HG03565 (cell line): ENCODE measurements around the gene CEP104.

Experiments used
- ATAC-seq: cut with Tn5 transposase; IDR thresholded peaks from one replicate; pipeline ENCODE4 v1.9.1; 2021; ENCODE audit warnings: mild to moderate bottlenecking, moderate library complexity; ENCODE audit not compliant: unreplicated experiment

Gene CEP104

GRCh38 chr1:3779912-3780416 lies 77.0 kb downstream of the CEP104 start:
- ATAC-seq, result no peak

- ATAC-seq, result no peak
These were observed 77.6 kb downstream of the CEP104 start for GRCh38 chr1:3779265-3779911.

DNA sequence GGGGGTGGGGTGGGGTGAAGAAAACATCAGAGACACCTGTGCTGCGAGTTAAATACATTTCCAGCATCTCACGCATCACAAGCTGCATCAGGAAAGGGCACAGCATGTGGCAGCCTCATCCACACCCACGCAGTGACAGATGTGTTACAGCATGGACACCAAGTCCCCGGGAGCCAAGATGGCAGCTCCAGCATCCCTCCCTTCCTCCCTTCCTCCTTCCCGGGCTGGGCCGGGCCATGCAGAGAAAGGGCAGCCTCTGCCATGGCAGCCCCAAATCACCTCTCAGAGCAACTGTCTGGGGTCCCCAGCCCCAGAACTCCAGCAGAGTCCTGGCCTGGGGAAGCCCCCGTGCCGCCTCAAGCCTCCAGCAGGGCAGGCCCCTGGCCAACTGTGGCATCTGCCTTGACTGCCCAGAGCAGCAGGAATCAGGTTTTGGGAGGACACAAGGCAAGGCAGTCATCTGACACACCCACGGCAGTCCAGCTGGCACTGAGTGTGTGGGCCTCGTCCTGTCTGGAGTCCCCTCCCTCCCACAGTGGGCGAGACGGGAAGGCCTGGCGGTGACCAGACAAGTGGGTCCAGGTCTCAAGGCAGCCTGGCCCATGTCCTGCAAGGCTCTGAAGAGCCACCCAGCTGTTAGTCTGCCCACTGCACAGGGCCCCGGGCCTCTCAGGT lies 78.3 kb downstream of the CEP104 start:
- no peak for ATAC-seq

DNA sequence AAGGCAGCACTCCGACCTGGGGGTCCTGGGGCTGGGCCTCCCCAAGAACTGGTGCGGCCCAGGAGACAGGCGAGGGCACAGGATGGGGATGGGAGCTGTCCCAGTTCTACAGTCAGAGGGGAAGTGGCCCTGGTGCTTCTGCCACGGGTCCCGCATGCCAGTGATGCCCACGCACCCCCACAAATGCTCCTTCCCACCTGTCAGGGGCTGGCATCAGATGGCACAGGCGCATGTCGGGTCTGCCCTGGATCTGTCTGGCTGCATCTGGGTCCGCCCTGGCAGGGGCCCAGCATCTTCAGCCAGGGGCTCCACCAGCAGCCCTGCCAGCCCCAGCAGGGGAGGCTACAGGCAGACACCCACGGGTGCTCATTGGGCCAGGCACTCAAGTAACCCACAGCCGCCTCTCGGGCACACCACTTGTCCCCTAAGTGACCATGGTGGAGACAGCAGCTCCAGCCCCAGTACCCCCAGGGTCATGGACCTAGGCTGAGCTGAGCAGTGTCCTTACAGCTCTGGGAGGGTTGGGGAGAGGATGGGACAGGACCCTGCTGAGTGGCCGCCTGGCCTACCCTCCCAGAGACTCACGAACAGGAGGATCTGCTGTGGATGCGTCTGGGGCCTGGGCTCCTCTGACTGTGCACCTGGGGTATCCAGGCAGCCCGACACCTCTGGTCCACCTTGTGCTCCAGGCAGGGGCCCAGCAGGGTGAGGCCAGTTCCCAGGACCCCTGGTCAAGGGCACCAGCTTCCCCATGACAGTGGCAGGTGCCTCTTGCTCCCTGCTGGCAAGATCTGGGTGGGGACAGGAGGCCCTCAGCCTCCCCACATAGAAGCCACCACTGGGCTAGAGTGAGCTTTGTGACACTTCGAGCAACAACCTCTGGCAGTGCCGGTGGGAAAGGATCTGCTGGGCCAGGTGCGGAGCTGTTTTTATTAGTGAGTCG lies 79.1 kb downstream of the CEP104 start:
- ATAC-seq, result no peak

- no peak for ATAC-seq
These were observed 79.9 kb downstream of the CEP104 start for GRCh38 chr1:3777078-3777547.

GRCh38 chr1:3776231-3776961 lies 80.6 kb downstream of the CEP104 start:
- ATAC-seq, result no peak

DNA sequence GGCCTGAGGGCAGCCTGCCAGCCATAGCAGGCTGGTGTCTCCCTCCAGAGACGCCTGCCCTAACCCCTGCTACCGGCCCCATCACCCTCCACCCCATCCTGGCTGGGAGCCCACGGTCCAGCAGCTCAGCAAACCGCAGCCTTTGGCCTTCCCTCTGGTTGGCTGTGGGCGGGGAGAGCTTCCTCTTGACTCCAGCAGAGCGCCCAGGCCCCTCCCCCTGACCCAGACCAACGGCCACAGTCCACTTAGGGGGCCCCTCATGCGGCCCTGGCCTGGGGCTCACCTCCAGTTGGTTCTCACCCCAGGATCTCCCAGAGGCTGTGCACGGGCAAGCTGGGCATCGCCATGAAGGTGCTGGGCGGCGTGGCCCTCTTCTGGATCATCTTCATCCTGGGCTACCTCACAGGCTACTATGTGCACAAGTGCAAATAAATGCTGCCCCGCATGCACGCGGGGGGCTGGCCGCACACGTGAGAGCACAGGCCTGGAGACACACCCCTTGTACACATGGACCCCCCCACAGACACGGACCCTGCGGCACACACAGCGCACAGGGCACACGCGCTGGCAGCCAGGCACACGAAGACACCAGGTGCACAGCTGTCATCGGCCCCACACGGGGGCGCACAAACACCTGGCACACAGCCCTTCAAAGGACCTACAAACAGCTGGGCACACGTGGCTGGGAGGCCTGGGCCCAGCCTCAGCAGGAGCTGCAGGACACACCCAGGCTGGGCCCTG lies 81.4 kb downstream of the CEP104 start:
- no peak for ATAC-seq

DNA sequence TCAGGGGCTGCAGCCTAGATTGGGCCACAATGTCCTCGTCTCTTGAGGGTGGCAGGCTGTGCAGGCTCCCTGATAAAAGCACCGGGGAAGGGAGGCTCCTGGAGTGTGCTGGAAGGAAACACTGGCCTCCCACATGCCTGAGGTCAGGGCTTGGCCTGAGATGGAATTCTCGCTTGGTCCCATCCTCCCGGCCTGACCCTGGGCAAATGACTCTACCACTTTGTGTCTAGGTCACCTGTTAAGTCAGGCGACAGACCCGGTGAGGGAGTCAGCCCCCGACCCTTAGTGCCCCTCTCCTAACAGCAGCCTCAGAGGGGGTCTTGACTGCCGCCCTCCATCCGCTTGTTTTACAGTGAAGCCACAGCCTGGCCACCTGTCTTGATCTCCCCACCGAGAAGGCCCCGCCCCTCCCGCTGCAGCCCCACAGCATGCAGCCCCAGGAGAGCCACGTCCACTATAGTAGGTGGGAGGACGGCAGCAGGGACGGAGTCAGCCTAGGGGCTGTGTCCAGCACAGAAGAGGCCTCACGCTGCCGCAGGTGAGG lies 82.0 kb downstream of the CEP104 start:
- no peak for ATAC-seq

- no peak for ATAC-seq
These were observed 82.6 kb downstream of the CEP104 start for GRCh38 chr1:3774276-3774945.

DNA sequence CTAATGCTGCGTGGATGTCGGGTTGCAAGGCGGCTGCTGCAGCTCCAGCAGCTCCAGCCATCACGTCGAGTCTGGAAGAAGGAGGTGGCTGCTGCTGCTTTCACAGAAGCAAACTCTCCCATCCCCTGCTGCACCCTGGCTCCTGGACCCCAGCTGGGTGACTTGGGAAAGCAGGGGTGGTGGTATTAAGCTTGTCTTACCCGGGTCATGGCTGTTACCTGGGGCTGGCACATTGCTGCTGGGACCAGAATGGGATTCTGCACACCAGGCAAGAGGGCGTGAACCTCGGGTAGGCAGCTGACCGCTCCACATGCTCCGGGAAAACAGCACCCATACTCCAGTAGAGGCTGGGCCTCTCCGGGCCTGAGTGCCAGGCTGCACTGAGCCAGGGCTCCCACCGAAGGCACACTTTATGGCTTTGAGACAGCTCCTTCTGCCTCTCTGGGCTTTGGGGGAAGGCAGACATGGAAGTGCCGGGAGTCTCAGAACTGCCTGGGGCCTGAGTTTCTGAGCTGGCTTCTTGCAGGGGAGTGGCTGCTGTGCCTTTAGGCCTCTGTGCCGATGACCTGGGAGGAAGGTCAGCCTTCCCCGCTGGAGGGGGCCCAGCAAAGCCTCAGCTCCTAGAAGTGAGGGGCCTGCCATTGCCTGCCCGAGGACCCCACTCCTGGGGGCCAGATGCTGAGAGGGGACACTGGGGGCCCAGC lies 83.3 kb downstream of the CEP104 start:
- ATAC-seq, result no peak

GRCh38 chr1:3772715-3773571 lies 84.1 kb downstream of the CEP104 start, which contains the start of gene SMIM1:
SMIM1 (plus strand) TSS chr1:3772749; CDS start chr1:3775374, 2,625 bp downstream.
- peak; percentile 15 for ATAC-seq

DNA sequence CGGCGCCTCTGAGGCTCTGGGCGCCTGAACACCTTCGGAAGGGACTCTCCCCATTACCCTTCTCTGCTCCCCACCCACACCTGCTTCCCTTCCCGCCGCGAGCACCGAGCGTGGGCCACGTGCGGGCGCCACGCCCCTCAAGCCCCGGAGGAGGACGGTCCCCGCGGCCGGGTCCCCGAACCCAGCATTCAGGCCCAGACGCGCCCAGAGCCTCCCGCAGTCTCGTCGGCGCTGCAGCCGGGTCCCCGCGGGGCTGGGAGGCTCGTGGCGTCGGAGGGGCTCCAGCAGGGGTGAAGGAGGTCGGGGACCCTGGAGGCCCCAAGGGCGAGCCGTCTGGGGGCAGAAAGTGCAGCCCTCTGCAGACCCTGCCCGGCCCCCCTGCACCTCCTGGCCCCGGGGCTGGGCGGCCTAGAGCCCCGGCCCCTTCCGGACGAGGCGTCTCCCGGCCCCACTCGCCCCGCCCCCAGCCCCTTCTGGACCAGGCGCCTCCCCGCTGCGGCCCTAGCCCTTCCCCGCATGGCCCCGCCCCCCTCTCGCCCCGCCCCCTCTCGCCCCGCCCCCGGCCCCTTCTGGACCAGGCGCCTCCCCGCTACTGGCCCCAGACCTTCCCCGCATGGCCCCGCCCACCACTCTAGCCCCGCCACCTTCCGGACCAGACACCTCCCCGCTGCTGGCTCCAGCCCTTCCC lies 84.8 kb downstream of the CEP104 start:
- peak; percentile 39 for ATAC-seq

GRCh38 chr1:3771108-3772026 lies 85.6 kb downstream of the CEP104 start:
- ATAC-seq, result no peak

GRCh38 chr1:3770047-3770765 lies 86.8 kb downstream of the CEP104 start:
- ATAC-seq, result no peak

DNA sequence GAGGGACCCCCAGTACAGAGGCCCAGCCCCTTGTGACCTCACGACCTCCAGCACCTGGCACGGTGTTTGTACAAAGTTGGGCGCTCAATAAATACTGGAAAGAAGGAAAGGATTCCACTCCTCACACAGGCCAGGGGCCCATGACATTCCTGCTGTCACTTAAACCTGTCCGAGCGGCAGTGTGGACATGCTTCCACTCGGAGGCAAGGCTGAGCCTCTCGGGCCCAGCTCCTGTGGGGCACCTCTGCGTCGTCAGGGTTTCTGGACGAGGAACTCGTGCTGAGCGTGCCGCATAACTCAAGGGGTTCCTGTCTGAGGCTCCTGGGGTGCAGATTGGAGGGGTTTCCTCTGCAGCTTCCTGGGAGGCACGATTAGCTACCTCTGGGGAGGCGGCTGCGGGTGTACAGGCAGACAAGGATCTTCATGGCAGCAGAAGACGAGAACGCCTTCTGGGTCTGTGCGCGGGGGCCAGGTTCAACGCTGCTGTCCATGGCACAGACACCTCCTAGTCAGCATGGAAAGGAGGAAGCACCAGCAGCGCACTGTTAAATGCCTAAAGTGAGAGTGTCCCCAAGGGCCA lies 88.1 kb downstream of the CEP104 start:
- ATAC-seq, result no peak
